Measurements from ENCODE around the gene SMARCAL1. TPM values are rescaled to one million over a fixed set of nuclear protein-coding genes. Genes with fewer than 3 reads are reported as not detected.
A peak's percentile ranks its signal among the peaks of the same experiment; 100 is the strongest.

The SMARCAL1 gene
- total and polyA plus RNA-seq, 2 experiments from 2014 or later = 19.2 to 28.7 TPM

DNA sequence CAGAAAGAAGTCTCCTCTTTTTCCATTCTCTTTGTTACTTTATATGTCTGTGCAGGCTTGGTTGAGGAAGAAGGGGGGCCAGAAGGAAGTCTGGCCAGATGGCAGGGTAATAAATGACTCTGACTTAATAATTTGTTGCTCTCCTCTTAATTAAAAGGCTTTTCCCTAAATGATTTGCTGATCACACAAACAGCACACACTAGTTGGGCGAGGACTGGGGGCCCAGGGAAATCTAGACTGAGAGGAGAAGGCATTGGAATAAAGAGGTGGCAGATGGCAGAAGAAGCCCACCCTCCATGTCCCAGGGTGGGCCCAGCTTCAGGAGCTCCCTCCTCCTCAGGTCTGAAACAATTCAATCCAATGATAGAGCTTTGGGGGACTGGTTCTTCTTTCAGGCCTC is 12.7 kb upstream of the SMARCAL1 start:
- Histone ChIP-seq H3K9me3 (ENCODE audit: low read depth) (no peaks in the 10 kb centered on the region), H3K27ac (no peak overlapping the region), H3K4me1 (ENCODE audit: low read depth) (peaks cover 5% of the 10 kb centered on the region), H3K4me3 (no peak overlapping the region), H3K27me3 (no peaks in the 10 kb centered on the region), H3K36me3 (no peaks in the 10 kb centered on the region)
- no peak for DNase-seq (ENCODE audit: low read depth in 1 of 2, low spot score in 1 of 2)
- no peak for TF ChIP-seq CTCF (IDR thresholded peaks at IDR 0.05; ENCODE audit: low read depth, low read length)

- DNase-seq (ENCODE audit: low read depth in 1 of 2, low spot score in 1 of 2) = no peak
- no peak overlapping the region for H3K4me3 ChIP-seq
- no peaks in the 10 kb centered on the region for H3K9me3 ChIP-seq (ENCODE audit: low read depth)
- no peak overlapping the region for H3K27ac ChIP-seq
- H3K4me1 ChIP-seq (ENCODE audit: low read depth) = no peaks in the 10 kb centered on the region
- TF ChIP-seq CTCF (IDR thresholded peaks at IDR 0.05; ENCODE audit: low read depth, low read length) = no peak
- H3K27me3 ChIP-seq = no peaks in the 10 kb centered on the region
- H3K36me3 ChIP-seq = no peaks in the 10 kb centered on the region
Measured at GRCh38 chr2:216402751-216403150, 9.5 kb upstream of the SMARCAL1 start.

GRCh38 chr2:216404010-216404618 is 8.2 kb upstream of the SMARCAL1 start:
- no peaks in the 10 kb centered on the region for H3K27me3 ChIP-seq
- peak; percentile 44 to 57 for DNase-seq (ENCODE audit: low read depth in 1 of 2, low spot score in 1 of 2)
- no peak overlapping the region for H3K4me3 ChIP-seq
- TF ChIP-seq CTCF (IDR thresholded peaks at IDR 0.05; ENCODE audit: low read depth, low read length) = peak; percentile 85
- peaks cover 4% of the 10 kb centered on the region for H3K4me1 ChIP-seq (ENCODE audit: low read depth)
- H3K27ac ChIP-seq = no peak overlapping the region
- no peaks in the 10 kb centered on the region for H3K9me3 ChIP-seq (ENCODE audit: low read depth)
- no peaks in the 10 kb centered on the region for H3K36me3 ChIP-seq

DNA sequence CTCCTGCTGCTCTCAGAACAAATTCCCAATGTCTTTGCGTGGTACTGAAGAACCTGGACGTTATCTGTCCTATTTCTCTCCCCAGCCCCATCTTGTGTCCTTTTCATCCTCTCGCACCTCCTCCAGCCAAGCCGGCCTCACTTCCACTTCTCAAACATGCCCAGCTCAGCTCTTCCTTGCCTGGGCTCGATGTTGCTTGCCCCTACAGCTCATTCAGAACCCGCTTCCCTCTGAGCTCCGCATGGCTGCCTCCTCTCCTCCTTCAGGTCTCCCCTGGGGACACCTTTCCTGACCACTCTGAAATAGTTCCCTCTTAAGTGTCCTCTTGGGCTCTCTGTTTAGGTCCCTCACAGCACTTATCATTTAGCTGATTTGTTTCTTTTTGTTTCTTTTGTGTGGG is 6.7 kb upstream of the SMARCAL1 start:
- H3K4me1 ChIP-seq (ENCODE audit: low read depth) = peaks cover 5% of the 10 kb centered on the region
- no peak for TF ChIP-seq CTCF (IDR thresholded peaks at IDR 0.05; ENCODE audit: low read depth, low read length)
- H3K4me3 ChIP-seq = no peak overlapping the region
- no peak for DNase-seq (ENCODE audit: low read depth in 1 of 2, low spot score in 1 of 2)
- H3K36me3 ChIP-seq = no peaks in the 10 kb centered on the region
- H3K27ac ChIP-seq = no peak overlapping the region
- H3K27me3 ChIP-seq = no peaks in the 10 kb centered on the region
- no peaks in the 10 kb centered on the region for H3K9me3 ChIP-seq (ENCODE audit: low read depth)

DNA sequence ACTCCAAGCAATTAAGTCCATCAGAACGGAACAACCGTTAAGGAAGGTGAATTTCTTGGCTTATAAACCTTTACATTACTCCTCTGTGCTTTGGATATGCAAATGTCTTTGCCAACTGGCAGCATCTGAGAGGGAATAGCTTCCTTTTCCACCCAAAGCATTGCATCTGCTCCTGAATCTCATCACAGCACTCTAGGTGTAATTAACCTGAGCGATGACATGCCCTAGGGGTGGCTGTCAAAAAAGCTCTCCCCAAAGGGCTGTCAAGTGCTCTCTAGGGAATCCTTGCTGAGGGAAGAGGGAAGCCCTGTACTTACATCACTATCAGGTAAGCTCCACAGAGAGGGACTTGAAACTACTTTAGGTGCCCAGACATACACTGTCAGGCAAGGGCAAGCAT is 5.5 kb upstream of the SMARCAL1 start:
- Histone ChIP-seq H3K4me1 (ENCODE audit: low read depth) (peaks cover 5% of the 10 kb centered on the region), H3K27me3 (no peaks in the 10 kb centered on the region), H3K27ac (no peak overlapping the region), H3K4me3 (no peak overlapping the region), H3K36me3 (no peaks in the 10 kb centered on the region), H3K9me3 (ENCODE audit: low read depth) (no peaks in the 10 kb centered on the region)
- no peak for TF ChIP-seq CTCF (IDR thresholded peaks at IDR 0.05; ENCODE audit: low read depth, low read length)
- DNase-seq (ENCODE audit: low read depth in 1 of 2, low spot score in 1 of 2) = no peak
